Fibroblast of lung (primary cell): ENCODE results near the gene TBC1D22B. TPM values are rescaled to one million over a fixed set of nuclear protein-coding genes. Genes with fewer than 3 reads are reported as not detected.
"Not testable (repeated sequence)": the region's sequence is repeated elsewhere in the genome, so short reads cannot be mapped to it uniquely, and the experiment has no call there.

Experiments
- DNase-seq, 2 donors: peaks; one replicate each; pipeline versions ENCODE4 v3.0.0 to v3.0.0-alpha.2; 2010; ENCODE audit warnings: low read depth in 2 of 2
- H2AFZ ChIP-seq: 2 replicates; pipeline ENCODE4 v1.5.1; 2012; ENCODE audit warnings: low read length, control low read depth, inconsistent platforms
- H3K27ac ChIP-seq: 2 replicates; pipeline ENCODE4 v1.5.1; 2011; ENCODE audit warnings: low read length, control low read depth; ENCODE audit not compliant: insufficient read depth
- H3K27me3 ChIP-seq: 2 replicates; pipeline ENCODE4 v1.5.1; 2011; ENCODE audit warnings: mild to moderate bottlenecking, low read length; ENCODE audit not compliant: control insufficient read depth, insufficient read depth
- H3K36me3 ChIP-seq: 2 replicates; pipeline ENCODE4 v1.5.1; 2011; ENCODE audit warnings: low read length; ENCODE audit not compliant: control insufficient read depth, insufficient read depth
- H3K4me1 ChIP-seq: 2 replicates; pipeline ENCODE4 v1.5.1; 2011; ENCODE audit warnings: low read length; ENCODE audit not compliant: control insufficient read depth, insufficient read depth; ENCODE audit errors: extremely low read depth
- H3K4me2 ChIP-seq: 2 replicates; pipeline ENCODE4 v1.5.1; 2011; ENCODE audit warnings: low read length, control low read depth; ENCODE audit not compliant: insufficient read depth; ENCODE audit errors: extremely low read depth
- H3K4me3 ChIP-seq, 4 experiments: fragments of 200-600 bp in 1 of 4; sonication (generic) in 1 of 4; replicated peaks in 1 of 4; 2 replicates each; pipeline ENCODE4 v1.5.1; 2011 to 2016; ENCODE audit warnings: low read length in 4 of 4, low read depth in 3 of 4, mild to moderate bottlenecking in 3 of 4, control low read depth in 2 of 4, inconsistent platforms in 1 of 4, mixed read lengths in 1 of 4; ENCODE audit not compliant: insufficient read depth in 1 of 4; ENCODE audit errors: control extremely low read depth in 1 of 4
- H3K79me2 ChIP-seq: 2 replicates; pipeline ENCODE4 v1.5.1; 2012; ENCODE audit warnings: mild to moderate bottlenecking, low read length, inconsistent platforms; ENCODE audit not compliant: control insufficient read depth, insufficient read depth
- H3K9ac ChIP-seq: 2 replicates; pipeline ENCODE4 v1.5.1; 2011; ENCODE audit warnings: mild to moderate bottlenecking, low read length, control low read depth; ENCODE audit not compliant: insufficient read depth
- H3K9me3 ChIP-seq: 2 replicates; pipeline ENCODE4 v1.5.1; 2012; ENCODE audit warnings: low read depth, low read length; ENCODE audit not compliant: control insufficient read depth, insufficient read depth
- H4K20me1 ChIP-seq: 2 replicates; pipeline ENCODE4 v1.5.1; 2011; ENCODE audit warnings: low read length; ENCODE audit not compliant: control insufficient read depth, insufficient read depth; ENCODE audit errors: extremely low read depth
- CTCF ChIP-seq, 2 donors: IDR thresholded peaks in 1 of 2; conservative IDR thresholded peaks in 1 of 2; 1 replicate in 1 of 2; 2 replicates in 1 of 2; pipeline ENCODE4 v1.5.1; 2011 to 2012; ENCODE audit warnings: low read length in 2 of 2, control low read depth in 1 of 2, inconsistent platforms in 1 of 2, low read depth in 1 of 2, mild to moderate bottlenecking in 1 of 2
- EZH2 ChIP-seq: IDR thresholded peaks from 2 replicates; pipeline ENCODE4 v1.5.1; 2012; ENCODE audit warnings: low read length, control low read depth, mild to moderate bottlenecking; ENCODE audit errors: missing control alignments
- polyA plus RNA-seq, 2 donors: library from polyadenylated mRNA; depleted of rRNA in 1 of 2; stranded (reverse) in 1 of 2; unstranded in 1 of 2; fragments of >200 nt; gene quantifications; 2 replicates each; pipeline ENCODE4 v1.2.1, GENCODE V29; 2011 to 2012; ENCODE audit warnings: missing spikeins in 1 of 2
- total RNA-seq: library from RNA; depleted of rRNA; stranded (reverse); fragments of >200 nt; gene quantifications from 2 replicates; pipeline ENCODE4 v1.2.1, GENCODE V29; 2014

TBC1D22B gene
- total and polyA plus RNA-seq, 2 donors (not counting 1 experiment from before 2014, with no cell fraction given) = 6.3 to 9.7 TPM

- no peak overlapping the region for H3K4me3 ChIP-seq
- no peaks in the 10 kb centered on the region for H3K9me3 ChIP-seq
- H3K79me2 ChIP-seq = no peaks in the 10 kb centered on the region
- no peak overlapping the region for H3K9ac ChIP-seq
- H3K36me3 ChIP-seq = no peaks in the 10 kb centered on the region
- peaks cover 3% of the 10 kb centered on the region for H3K4me1 ChIP-seq
- H3K27me3 ChIP-seq = peaks cover 3% of the 10 kb centered on the region
- no peak for DNase-seq
- no peak overlapping the region for H3K27ac ChIP-seq
- no peak overlapping the region for H3K4me2 ChIP-seq
- TF ChIP-seq CTCF (conservative IDR thresholded peaks at IDR 0.05 in 1 of 2, IDR thresholded peaks at IDR 0.05 in 1 of 2; ENCODE audit: low read depth in 1 of 2, low read length in 2 of 2) (no peak), EZH2 (no peak)
- no peak overlapping the region for H2AFZ ChIP-seq
- H4K20me1 ChIP-seq = no peaks in the 10 kb centered on the region
Measured at GRCh38 chr6:37343248-37343647, 85.7 kb downstream of the TBC1D22B start.

- Histone ChIP-seq H3K9ac (no peak overlapping the region), H3K4me2 (no peak overlapping the region), H2AFZ (no peak overlapping the region), H3K4me1 (peaks cover 3% of the 10 kb centered on the region), H3K4me3 (no peak overlapping the region), H3K9me3 (no peaks in the 10 kb centered on the region), H3K36me3 (no peaks in the 10 kb centered on the region), H3K27ac (no peak overlapping the region), H3K79me2 (no peaks in the 10 kb centered on the region), H4K20me1 (no peaks in the 10 kb centered on the region), H3K27me3 (peaks cover 3% of the 10 kb centered on the region)
- no peak for TF ChIP-seq CTCF (conservative IDR thresholded peaks at IDR 0.05 in 1 of 2, IDR thresholded peaks at IDR 0.05 in 1 of 2; ENCODE audit: low read depth in 1 of 2, low read length in 2 of 2)
- no peak for DNase-seq
Measured at GRCh38 chr6:37344308-37344707, 86.7 kb downstream of the TBC1D22B start.

- H3K79me2 ChIP-seq, H3K4me1 ChIP-seq, H2AFZ ChIP-seq, H3K36me3 ChIP-seq, DNase-seq, H3K27me3 ChIP-seq, H3K27ac ChIP-seq, H3K9ac ChIP-seq, H3K4me2 ChIP-seq, H4K20me1 ChIP-seq, H3K9me3 ChIP-seq, H3K4me3 ChIP-seq: not testable (repeated sequence)
Measured at GRCh38 chr6:37345804-37346203, 88.2 kb downstream of the TBC1D22B start.
